Activated T-helper 1 cell treated with anti-CD3 and anti-CD28 coated beads, Interleukin-12 subunit alpha, Interleukin-12 subunit beta, Interleukin-2, Interleukin-4 antibody, amounts not matched to agents 30 ng/mL and 10 ng/mL and 1 ng/mL, durations not matched to agents 14 hours and 24 hours and 36 hours (primary cell): ENCODE measurements around the gene UBC. TPM values are rescaled to one million over a fixed set of nuclear protein-coding genes. Genes with fewer than 3 reads are reported as not detected.
"Not testable (repeated sequence)": the region's sequence is repeated elsewhere in the genome, so short reads cannot be mapped to it uniquely, and the experiment has no call there.

ENCODE experiments used
- DNase-seq: peaks from one replicate; pipeline ENCODE4 v3.0.0; 2021; ENCODE audit warnings: low spot score
- H3K27ac Mint-ChIP-seq: one replicate; pipeline ENCODE4 v1.8.0; 2021; ENCODE audit warnings: mild to moderate bottlenecking, mixed read lengths
- H3K27me3 Mint-ChIP-seq: one replicate; pipeline ENCODE4 v1.8.0; 2022; ENCODE audit warnings: mild to moderate bottlenecking, moderate library complexity, mixed read lengths; ENCODE audit not compliant: insufficient read depth
- H3K36me3 Mint-ChIP-seq: one replicate; pipeline ENCODE4 v1.8.0; 2021; ENCODE audit warnings: low read depth, mixed read lengths
- H3K4me1 Mint-ChIP-seq: one replicate; pipeline ENCODE4 v1.8.0; 2021; ENCODE audit warnings: low read depth, mixed read lengths
- H3K4me3 Mint-ChIP-seq: one replicate; pipeline ENCODE4 v1.8.0; 2021; ENCODE audit warnings: mild to moderate bottlenecking, moderate library complexity, mixed read lengths
- H3K9me3 Mint-ChIP-seq: one replicate; pipeline ENCODE4 v1.8.0; 2021; ENCODE audit warnings: mixed read lengths
- intact Hi-C: fragments of 100-400 bp; cut with micrococcal nuclease; formaldehyde crosslinking; loops from one replicate; pipeline ENCODE4 v1.15.1; 2024
- total RNA-seq: library from RNA; stranded (reverse); gene quantifications from 2 replicates; pipeline ENCODE4 v1.2.3, GENCODE V29; 2022

The UBC gene
- total RNA-seq, 1 donor from 2014 or later, result 899 TPM

GRCh38 chr12:124928095-124928911 lies 13.9 kb upstream of the UBC start:
- peaks cover 6% of the 10 kb centered on the region for H3K36me3 Mint-ChIP-seq
- intact Hi-C loops, result loop anchor here (10.0 kb wide), 1 partner anchor 474 kb away; no protein-coding TSS in a partner anchor
- H3K27ac Mint-ChIP-seq, result peak overlapping the region; percentile 98
- peaks cover 9% of the 10 kb centered on the region for H3K27me3 Mint-ChIP-seq
- H3K9me3 Mint-ChIP-seq, result no peaks in the 10 kb centered on the region
- DNase-seq, result no peak
- peak overlapping the region; percentile 88 for H3K4me3 Mint-ChIP-seq
- H3K4me1 Mint-ChIP-seq, result peaks cover 36% of the 10 kb centered on the region

- peak overlapping the region; percentile 88 for H3K4me3 Mint-ChIP-seq
- peaks cover 9% of the 10 kb centered on the region for H3K27me3 Mint-ChIP-seq
- H3K4me1 Mint-ChIP-seq, result peaks cover 42% of the 10 kb centered on the region
- peak overlapping the region; percentile 98 for H3K27ac Mint-ChIP-seq
- peak; percentile 88 for DNase-seq
- peaks cover 6% of the 10 kb centered on the region for H3K36me3 Mint-ChIP-seq
- H3K9me3 Mint-ChIP-seq, result no peaks in the 10 kb centered on the region
- intact Hi-C loops, result loop anchor here (1.0 to 10.0 kb wide), 5 partner anchors 10 to 473 kb away; partner anchors contain the start of gene DHX37
Measured at GRCh38 chr12:124927201-124928094, 13.0 kb upstream of the UBC start.

- H3K4me3 Mint-ChIP-seq, result not testable (repeated sequence)
- intact Hi-C loops, result loop anchor here (10.0 kb wide), 1 partner anchor 471 kb away; no protein-coding TSS in a partner anchor
Measured at GRCh38 chr12:124925782-124926181, 11.3 kb upstream of the UBC start.

DNA sequence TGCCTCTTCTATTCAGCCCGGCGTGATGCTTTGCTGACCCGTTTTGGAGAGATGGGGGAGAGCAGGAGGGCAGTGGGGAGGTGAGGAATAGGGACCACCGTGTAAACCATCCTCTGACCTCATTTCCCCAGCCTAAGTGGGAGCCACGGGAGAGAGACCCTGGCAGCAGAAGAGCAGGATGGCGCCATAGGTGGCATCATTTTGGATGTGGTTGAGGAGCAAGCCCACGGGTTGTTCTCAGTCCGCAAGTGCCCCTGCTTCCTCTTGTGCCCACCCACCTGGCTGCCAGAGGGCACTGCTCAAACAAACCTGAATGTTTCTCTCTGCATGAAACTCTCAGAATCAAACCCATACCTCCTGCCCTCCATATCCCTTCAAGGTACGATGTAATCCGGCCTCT lies 10.7 kb upstream of the UBC start:
- Mint-ChIP-seq H3K27ac (no peak overlapping the region), H3K4me1 (peaks cover 57% of the 10 kb centered on the region), H3K4me3 (no peak overlapping the region), H3K27me3 (peaks cover 9% of the 10 kb centered on the region), H3K9me3 (no peaks in the 10 kb centered on the region), H3K36me3 (peaks cover 3% of the 10 kb centered on the region)
- DNase-seq, result no peak
- intact Hi-C loops, result loop anchor here (10.0 kb wide), 1 partner anchor 470 kb away; no protein-coding TSS in a partner anchor

More at GRCh38 chr12:124925782-124926181, 11.3 kb upstream of the UBC start:
- H3K36me3 Mint-ChIP-seq, H3K27me3 Mint-ChIP-seq, H3K9me3 Mint-ChIP-seq, H3K27ac Mint-ChIP-seq, DNase-seq: not testable (repeated sequence)
- peaks cover 57% of the 10 kb centered on the region for H3K4me1 Mint-ChIP-seq

GRCh38 chr12:124923905-124924734 lies 9.7 kb upstream of the UBC start:
- Mint-ChIP-seq H3K4me3 (no peak overlapping the region), H3K36me3 (peaks cover 3% of the 10 kb centered on the region), H3K9me3 (no peaks in the 10 kb centered on the region), H3K27ac (no peak overlapping the region), H3K4me1 (peaks cover 62% of the 10 kb centered on the region), H3K27me3 (peaks cover 9% of the 10 kb centered on the region)
- no peak for DNase-seq
- intact Hi-C loops, result loop anchor here (10.0 kb wide), 1 partner anchor 469 kb away; no protein-coding TSS in a partner anchor

DNA sequence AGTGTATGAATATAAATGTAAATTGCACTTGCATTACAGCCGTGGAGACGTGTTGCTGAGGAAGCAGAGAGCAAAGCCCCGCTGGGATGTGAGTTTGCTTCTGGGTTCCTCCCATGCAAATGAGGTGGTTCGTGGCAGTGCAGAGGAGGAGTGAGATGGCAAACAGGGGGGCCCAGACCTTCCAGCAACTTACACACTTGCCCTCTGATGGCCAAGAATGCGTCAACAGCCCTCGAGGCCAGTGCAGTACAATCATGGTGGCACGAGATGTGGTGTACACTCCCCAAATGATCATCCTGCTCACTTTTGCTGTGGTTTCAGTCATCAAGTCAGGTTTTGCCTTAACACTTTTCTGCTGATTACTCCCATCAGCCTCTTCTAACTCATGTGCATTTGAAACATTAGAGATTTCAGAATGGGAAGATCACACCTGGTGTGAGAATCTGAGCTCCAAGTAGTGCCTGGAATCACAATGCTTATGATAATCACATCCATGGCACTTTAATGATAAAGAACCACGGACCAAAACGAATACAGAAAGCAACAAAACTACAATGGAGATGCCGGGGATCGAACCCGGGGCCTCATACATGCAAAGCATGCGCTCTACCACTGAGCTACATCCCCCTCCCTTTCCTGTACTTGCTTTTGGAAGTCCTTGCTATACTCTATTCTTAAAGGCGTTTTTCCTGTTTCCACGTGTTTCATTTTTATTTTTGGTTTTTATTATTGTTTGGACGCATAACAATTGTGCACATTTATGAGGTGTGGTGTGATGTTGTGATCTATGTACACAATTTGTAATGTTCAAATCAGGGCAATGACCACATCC lies 7.0 kb upstream of the UBC start:
- Mint-ChIP-seq H3K36me3 (no peaks in the 10 kb centered on the region), H3K9me3 (no peaks in the 10 kb centered on the region), H3K4me1 (peaks cover 66% of the 10 kb centered on the region), H3K27me3 (no peaks in the 10 kb centered on the region), H3K27ac (peak overlapping the region; percentile 99), H3K4me3 (peak overlapping the region; percentile 81)
- intact Hi-C loops, result loop anchor here (1.0 to 10.0 kb wide), 5 partner anchors 14 to 467 kb away; partner anchors contain the start of genes AACS and BRI3BP
- peak; percentile 70 for DNase-seq

GRCh38 chr12:124920353-124920935 lies 6.0 kb upstream of the UBC start:
- Mint-ChIP-seq H3K9me3 (no peaks in the 10 kb centered on the region), H3K27ac (peak overlapping the region; percentile 99), H3K4me1 (peaks cover 75% of the 10 kb centered on the region), H3K27me3 (no peaks in the 10 kb centered on the region), H3K36me3 (no peaks in the 10 kb centered on the region), H3K4me3 (peak overlapping the region; percentile 81)
- intact Hi-C loops, result loop anchor here (2.0 to 10.0 kb wide), 3 partner anchors 72 to 466 kb away; partner anchors contain the start of genes AACS and BRI3BP
- no peak for DNase-seq

GRCh38 chr12:124919521-124920352 lies 5.3 kb upstream of the UBC start:
- no peaks in the 10 kb centered on the region for H3K9me3 Mint-ChIP-seq
- peak overlapping the region; percentile 99 for H3K27ac Mint-ChIP-seq
- H3K4me1 Mint-ChIP-seq, result peaks cover 78% of the 10 kb centered on the region
- no peaks in the 10 kb centered on the region for H3K27me3 Mint-ChIP-seq
- peak; percentile 46 for DNase-seq
- H3K36me3 Mint-ChIP-seq, result no peaks in the 10 kb centered on the region
- intact Hi-C loops, result loop anchor here (2.0 to 10.0 kb wide), 4 partner anchors 73 to 1205 kb away; partner anchors contain the start of genes AACS, ATP6V0A2 and BRI3BP
- H3K4me3 Mint-ChIP-seq, result peak overlapping the region; percentile 76

DNA sequence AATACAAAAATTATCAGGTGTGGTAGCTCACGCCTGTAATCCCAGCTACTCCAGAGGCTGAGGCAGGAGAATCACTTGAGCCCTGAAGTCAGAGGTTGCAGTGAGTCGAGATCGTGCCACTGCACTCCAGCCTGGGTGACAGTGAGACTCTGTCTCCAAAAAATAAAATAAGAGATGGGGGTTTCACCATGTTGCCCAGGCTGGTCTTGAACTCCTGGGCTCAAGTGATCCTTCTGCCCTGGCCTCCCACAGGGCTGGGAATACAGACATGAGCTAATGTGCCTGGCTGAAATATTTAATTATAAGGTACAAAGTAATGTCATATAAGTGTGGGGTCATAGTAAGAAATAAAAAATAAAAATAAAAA lies 4.2 kb upstream of the UBC start:
- Mint-ChIP-seq H3K4me3 (peak overlapping the region; percentile 97), H3K27ac (peak overlapping the region; percentile 100), H3K4me1 (peaks cover 83% of the 10 kb centered on the region)
- not testable (repeated sequence) for DNase-seq, H3K27me3 Mint-ChIP-seq, H3K9me3 Mint-ChIP-seq, H3K36me3 Mint-ChIP-seq
- intact Hi-C loops, result loop anchor here (10.0 kb wide), 1 partner anchor 1204 kb away; the partner anchor contains the start of gene ATP6V0A2

GRCh38 chr12:124917841-124918621 lies 3.6 kb upstream of the UBC start:
- no peak for DNase-seq
- Mint-ChIP-seq H3K4me3 (peak overlapping the region; percentile 97), H3K27ac (peak overlapping the region; percentile 100), H3K27me3 (no peaks in the 10 kb centered on the region), H3K4me1 (peaks cover 86% of the 10 kb centered on the region), H3K36me3 (peaks cover 14% of the 10 kb centered on the region), H3K9me3 (no peaks in the 10 kb centered on the region)
- intact Hi-C loops, result loop anchor here (1.0 to 10.0 kb wide), 4 partner anchors 9 to 1203 kb away; partner anchors contain the start of genes ATP6V0A2 and DHX37
